CD4-positive, alpha-beta T cell treated with Interleukin-6 for 4 hours (primary cell): Measurements from ENCODE around the gene RALGAPB.

Source experiments
- DNase-seq: peaks from one replicate; pipeline ENCODE4 v3.0.0-alpha.2; 2020; ENCODE audit warnings: mixed read lengths

The RALGAPB gene

GRCh38 chr20:38617830-38618196, 145.2 kb downstream of the RALGAPB start:
- DNase-seq: no peak

GRCh38 chr20:38620441-38620840, 147.8 kb downstream of the RALGAPB start:
- no peak for DNase-seq

GRCh38 chr20:38623061-38623460, 150.4 kb downstream of the RALGAPB start:
- DNase-seq: no peak

- DNase-seq: no peak
These were observed 151.4 kb downstream of the RALGAPB start for GRCh38 chr20:38624084-38624483.

- no peak for DNase-seq
These were observed 153.3 kb downstream of the RALGAPB start for GRCh38 chr20:38625896-38626295.

- DNase-seq: no peak
These were observed 154.4 kb downstream of the RALGAPB start for GRCh38 chr20:38626921-38627659.
